RWPE2 (cell line): ENCODE data around the gene MINDY3.

Source experiments
- ATAC-seq: fragments of 200-7000 bp; cut with Tn5 transposase; 3 replicates; pipeline ENCODE4 v1.9.1; 2021; ENCODE audit warnings: low read depth
- DNase-seq: peaks from one replicate; pipeline ENCODE4 v3.0.0-alpha.2; 2020; ENCODE audit warnings: low spot score
- H3K27ac ChIP-seq: fragments of 450-650 bp; 2 replicates; pipeline ENCODE4 v1.5.1; 2017; ENCODE audit warnings: mild to moderate bottlenecking; ENCODE audit not compliant: poor library complexity, severe bottlenecking
- H3K27me3 ChIP-seq: fragments of 250-450 bp; sonication (Bioruptor Pico); 2 replicates; pipeline ENCODE4 v1.5.1; 2021; ENCODE audit warnings: mild to moderate bottlenecking, moderate library complexity; ENCODE audit not compliant: insufficient read depth, poor library complexity, severe bottlenecking
- H3K36me3 ChIP-seq: fragments of 250-450 bp; sonication (Bioruptor Pico); 2 replicates; pipeline ENCODE4 v1.5.1; 2020; ENCODE audit warnings: low read depth, mild to moderate bottlenecking, moderate library complexity
- H3K4me1 ChIP-seq: fragments of 250-450 bp; sonication (Bioruptor Pico); 2 replicates; pipeline ENCODE4 v1.5.1; 2021; ENCODE audit warnings: mild to moderate bottlenecking, moderate library complexity; ENCODE audit not compliant: insufficient read depth, poor library complexity, severe bottlenecking
- H3K4me3 ChIP-seq: fragments of 250-450 bp; sonication (Bioruptor Pico); 2 replicates; pipeline ENCODE4 v1.5.1; 2021; ENCODE audit warnings: mild to moderate bottlenecking, moderate library complexity; ENCODE audit not compliant: severe bottlenecking
- H3K9me3 ChIP-seq: fragments of 250-450 bp; sonication (Bioruptor Pico); 2 replicates; pipeline ENCODE4 v1.5.1; 2021; ENCODE audit warnings: mild to moderate bottlenecking, moderate library complexity; ENCODE audit not compliant: severe bottlenecking
- CTCF ChIP-seq: fragments of 450-650 bp; IDR thresholded peaks from one replicate; pipeline ENCODE4 v1.5.1; 2017; ENCODE audit warnings: mild to moderate bottlenecking, moderate library complexity; ENCODE audit not compliant: poor library complexity, severe bottlenecking

The MINDY3 gene

GRCh38 chr10:15791816-15792524 is 68.3 kb downstream of the MINDY3 start:
- no peak overlapping the region for H3K27ac ChIP-seq

GRCh38 chr10:15789793-15790525 is 70.3 kb downstream of the MINDY3 start:
- DNase-seq: no peak
- TF ChIP-seq CTCF: no peak
- no peaks in the 10 kb centered on the region for H3K4me1 ChIP-seq
- H3K36me3 ChIP-seq: peaks cover 34% of the 10 kb centered on the region; the same call in 1 of the 2 replicates
- no peak for ATAC-seq
- H3K4me3 ChIP-seq: no peak overlapping the region
- no peak overlapping the region for H3K27ac ChIP-seq
- H3K27me3 ChIP-seq: no peaks in the 10 kb centered on the region
- H3K9me3 ChIP-seq: no peaks in the 10 kb centered on the region

More at GRCh38 chr10:15791816-15792524, 68.3 kb downstream of the MINDY3 start:
- ATAC-seq (no peak), DNase-seq (no peak)
- H3K4me3 ChIP-seq: no peak overlapping the region
- H3K9me3 ChIP-seq: no peaks in the 10 kb centered on the region
- peaks cover 19% of the 10 kb centered on the region for H3K36me3 ChIP-seq
- TF ChIP-seq CTCF: no peak
- no peaks in the 10 kb centered on the region for H3K27me3 ChIP-seq
- no peaks in the 10 kb centered on the region for H3K4me1 ChIP-seq

GRCh38 chr10:15787426-15787825 is 72.9 kb downstream of the MINDY3 start:
- Histone ChIP-seq H3K4me1 (peaks cover 3% of the 10 kb centered on the region), H3K36me3 (peaks cover 34% of the 10 kb centered on the region), H3K27me3 (no peaks in the 10 kb centered on the region), H3K4me3 (no peak overlapping the region), H3K9me3 (no peaks in the 10 kb centered on the region), H3K27ac (no peak overlapping the region)
- no peak for DNase-seq
- no peak for TF ChIP-seq CTCF
- no peak for ATAC-seq

GRCh38 chr10:15784662-15785300 is 75.5 kb downstream of the MINDY3 start:
- ATAC-seq (no peak), DNase-seq (no peak)
- Histone ChIP-seq H3K9me3 (no peaks in the 10 kb centered on the region), H3K27ac (no peak overlapping the region), H3K36me3 (peaks cover 52% of the 10 kb centered on the region), H3K4me3 (no peak overlapping the region), H3K4me1 (peaks cover 3% of the 10 kb centered on the region), H3K27me3 (no peaks in the 10 kb centered on the region)
- TF ChIP-seq CTCF: no peak
